GM18505 (cell line): ENCODE data around the gene XKR3.
"Not testable (repeated sequence)": the region's sequence is repeated elsewhere in the genome, so short reads cannot be mapped to it uniquely, and the experiment has no call there.

Experiments used
- ATAC-seq: cut with Tn5 transposase; IDR thresholded peaks from one replicate; pipeline ENCODE4 v1.9.1; 2021; ENCODE audit not compliant: unreplicated experiment
- POLR2A ChIP-seq: IDR thresholded peaks from 4 replicates; pipeline ENCODE4 v1.6.1; 2011; ENCODE audit warnings: borderline replicate concordance; ENCODE audit not compliant: insufficient read depth, insufficient read length; ENCODE audit errors: extremely low read depth

XKR3 gene

GRCh38 chr22:16824716-16825687, at the start of gene XKR3:
Gene XKR3, minus strand, starts transcription at chr22:16825411. Its CDS starts 17,338 bp downstream, at chr22:16808073.
- TF ChIP-seq POLR2A, result no peak
- ATAC-seq, result peak; percentile 77

- ATAC-seq, result not testable (repeated sequence)
Measured at GRCh38 chr22:16869640-16870039, 44.4 kb upstream of the XKR3 start.

DNA sequence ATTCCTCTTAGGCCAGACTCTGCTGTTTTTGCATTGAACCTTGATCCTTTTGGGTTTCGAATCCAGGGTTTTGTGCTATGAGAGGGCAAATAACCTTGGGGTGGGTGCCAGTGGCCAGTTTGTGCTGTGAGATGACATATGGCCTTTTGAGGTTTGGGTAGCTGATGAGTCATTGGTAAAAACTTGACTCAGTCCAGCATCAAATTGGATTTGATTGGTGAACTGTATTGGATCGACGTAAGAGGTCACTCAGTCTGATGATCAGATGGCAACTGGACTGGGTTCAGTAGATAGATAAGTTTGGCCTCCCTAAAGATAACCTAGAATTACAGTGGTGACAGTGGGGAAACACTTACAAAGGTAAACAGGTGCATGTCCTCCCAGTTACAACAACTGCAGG, 41.0 kb upstream of the XKR3 start:
- ATAC-seq, result no peak
- TF ChIP-seq POLR2A, result no peak

DNA sequence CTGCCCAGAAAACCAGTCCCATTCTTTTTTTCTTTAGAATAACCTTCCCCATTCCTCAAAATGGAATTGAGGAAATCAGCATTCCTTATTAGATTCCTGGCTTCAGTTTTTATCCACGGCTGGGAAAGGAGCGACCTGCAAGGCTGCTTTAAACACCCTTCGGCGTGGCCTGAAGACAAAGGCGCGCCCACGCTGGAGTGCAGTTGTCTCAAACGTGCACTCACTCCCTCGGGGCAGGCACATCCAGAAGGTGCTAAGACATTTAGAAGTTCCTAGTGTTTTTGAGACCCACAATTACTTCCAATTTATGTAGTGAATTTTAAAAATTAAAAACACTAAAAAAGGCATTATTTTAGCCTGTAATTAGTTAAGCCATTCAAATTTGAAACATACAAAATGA, 31.6 kb upstream of the XKR3 start:
- not testable (repeated sequence) for ATAC-seq

- ATAC-seq, result no peak
- no peak for TF ChIP-seq POLR2A
Measured at GRCh38 chr22:16854631-16855030, 29.4 kb upstream of the XKR3 start.

- not testable (repeated sequence) for ATAC-seq
Measured at GRCh38 chr22:16851268-16851996, 26.2 kb upstream of the XKR3 start.

DNA sequence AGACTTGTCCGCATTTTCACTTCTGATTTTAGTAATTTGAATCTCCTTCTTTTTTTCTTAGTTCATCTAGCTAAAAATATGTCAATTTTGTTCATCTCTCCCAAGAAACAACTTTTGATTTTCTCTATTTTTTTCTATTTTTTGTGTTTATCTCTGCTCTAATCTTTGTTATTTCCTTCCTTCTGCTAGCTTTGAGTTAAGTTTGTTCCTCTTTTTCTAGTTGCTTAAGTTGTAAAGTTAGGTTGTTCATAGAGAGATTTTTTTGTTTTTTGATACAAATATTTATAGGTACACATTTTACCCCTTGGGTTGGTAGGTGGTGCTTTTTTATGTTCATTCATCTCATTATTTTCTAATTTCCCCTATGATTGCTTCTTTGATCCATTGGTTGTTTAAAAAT, 22.1 kb upstream of the XKR3 start:
- TF ChIP-seq POLR2A, result no peak
- ATAC-seq, result no peak

DNA sequence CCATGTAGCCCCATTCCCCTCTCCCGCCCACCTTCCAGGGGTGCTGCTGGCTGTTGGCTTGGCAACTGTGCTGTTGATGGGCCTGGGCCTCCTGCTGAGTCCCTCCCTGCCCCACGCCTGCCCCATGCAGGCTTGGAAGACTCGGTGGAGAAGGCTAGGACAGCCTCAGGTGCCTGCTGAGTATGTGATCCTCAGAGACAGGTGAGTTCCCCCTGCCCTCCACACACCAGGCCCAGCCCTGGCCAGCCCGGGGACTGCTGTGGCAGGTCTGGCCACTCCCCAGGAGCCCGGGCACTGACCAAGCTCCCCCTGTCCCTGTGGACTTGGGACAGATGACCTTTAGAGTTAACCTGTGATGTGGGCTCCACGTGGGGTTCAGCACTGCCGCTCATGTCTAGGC, 20.7 kb upstream of the XKR3 start:
- no peak for ATAC-seq

GRCh38 chr22:16845465-16845864, 20.3 kb upstream of the XKR3 start:
- ATAC-seq, result no peak
- TF ChIP-seq POLR2A, result no peak

More for the DNA sequence above, 20.7 kb upstream of the XKR3 start:
- TF ChIP-seq POLR2A, result no peak

GRCh38 chr22:16844529-16844928, 19.3 kb upstream of the XKR3 start:
- no peak for ATAC-seq
- TF ChIP-seq POLR2A, result no peak

- TF ChIP-seq POLR2A, result no peak
- no peak for ATAC-seq
Measured at GRCh38 chr22:16838073-16838472, 12.9 kb upstream of the XKR3 start.

DNA sequence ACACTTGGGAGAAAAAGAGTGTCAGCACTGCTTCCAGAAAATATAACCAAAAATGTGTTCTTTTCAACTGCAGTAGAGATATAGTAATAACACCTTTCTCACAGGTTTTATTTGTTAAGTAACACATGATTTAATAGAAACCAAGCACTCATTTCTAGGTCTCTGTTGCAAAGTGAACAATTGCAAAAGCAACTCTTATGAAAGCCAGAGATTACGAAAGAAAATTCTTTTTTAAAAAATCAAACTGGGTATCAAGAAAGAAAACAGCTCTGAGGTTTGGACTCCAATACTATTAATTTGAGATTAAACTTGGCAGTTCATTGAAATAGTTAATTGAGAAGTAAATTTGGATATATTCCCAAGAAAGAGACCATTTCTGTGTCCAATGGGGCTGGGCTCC, 9.8 kb upstream of the XKR3 start:
- TF ChIP-seq POLR2A, result no peak
- ATAC-seq, result no peak

GRCh38 chr22:16831257-16831656, 6.0 kb upstream of the XKR3 start:
- ATAC-seq, result no peak
- no peak for TF ChIP-seq POLR2A

GRCh38 chr22:16829985-16830384, 4.8 kb upstream of the XKR3 start:
- TF ChIP-seq POLR2A, result no peak

More at GRCh38 chr22:16829985-16830384, 4.8 kb upstream of the XKR3 start:
- no peak for ATAC-seq
